ENCODE measurements around the gene ZNF790. TPM values are rescaled to one million over a fixed set of nuclear protein-coding genes. Genes with fewer than 3 reads are reported as not detected.

The ZNF790 gene
- polyA plus RNA-seq, 3 donors from 2014 or later: 6.2 to 8.8 (median 8.5) TPM

Other genes with a start within 250 kb of the ZNF790 start
- 1 to 10 TPM; 1.3 to 4.6 (median 1.8) TPM for gene ZNF382, start 233.1 kb downstream of the ZNF790 start, polyA plus RNA-seq
- gene ZNF461, start 171.6 kb downstream of the ZNF790 start, polyA plus RNA-seq: 1 to 10 TPM; 2.6 to 7.8 (median 4.0) TPM
- 1 to 10 TPM; 4.6 to 7.9 (median 4.8) TPM for gene ZNF567, start 150.8 kb downstream of the ZNF790 start, polyA plus RNA-seq
- under 1 TPM in 2 of 3 donors, not detected in 1; 0.22 to 0.50 TPM for gene ZNF850, start 65.6 kb downstream of the ZNF790 start, polyA plus RNA-seq
- gene ZNF345, start 12.5 kb upstream of the ZNF790 start, polyA plus RNA-seq: 1 to 10 TPM; 3.2 to 5.4 (median 3.6) TPM
- gene ZNF829, start 77.9 kb upstream of the ZNF790 start, polyA plus RNA-seq: 1 to 10 TPM in 2 of 3 donors, under 1 TPM in 1; 0.13 to 3.9 (median 1.6) TPM
- gene ZNF568, start 77.9 kb upstream of the ZNF790 start, polyA plus RNA-seq: 10 to 100 TPM in 2 of 3 donors, 1 to 10 TPM in 1; 8.6 to 15.4 (median 10.1) TPM
- gene ZNF420, start 240.0 kb upstream of the ZNF790 start, polyA plus RNA-seq: 10 to 100 TPM; 12.2 to 18.6 (median 13.8) TPM